ENCODE results near the gene BAZ2B. TPM values are rescaled to one million over a fixed set of nuclear protein-coding genes. Genes with fewer than 3 reads are reported as not detected.
"Not testable (repeated sequence)": the region's sequence is repeated elsewhere in the genome, so short reads cannot be mapped to it uniquely, and the experiment has no call there.

The BAZ2B gene
- total RNA-seq, 4 donors from 2014 or later: 46.8 to 72.8 (median 53.4) TPM

- 77 to 78% methylated on average over 2 of the region's 2 CpGs for WGBS, 2 donors
- DNase-seq (ENCODE audit: low spot score in 2 of 2): no peak
- intact Hi-C loops (cut with DNase I; ENCODE audit: low total_unique reads): no loop called here
Measured at GRCh38 chr2:159362816-159363251, 253.5 kb downstream of the BAZ2B start.

GRCh38 chr2:159362094-159362493 is 254.3 kb downstream of the BAZ2B start:
- no peak overlapping the region for H3K4me3 ChIP-seq (ENCODE audit: low read depth, poor library complexity, severe bottlenecking)
- no peak for DNase-seq (ENCODE audit: low spot score in 2 of 2)
- intact Hi-C loops (cut with DNase I; ENCODE audit: low total_unique reads): no loop called here
- WGBS, 2 donors: 94 to 100% methylated on average over 2 of the region's 2 CpGs
- TF ChIP-seq CTCF (IDR thresholded peaks at IDR 0.05) (no peak), POLR2A (IDR thresholded peaks at IDR 0.05) (no peak)

More at GRCh38 chr2:159362816-159363251, 253.5 kb downstream of the BAZ2B start:
- TF ChIP-seq CTCF (IDR thresholded peaks at IDR 0.05) (no peak), POLR2A (IDR thresholded peaks at IDR 0.05) (no peak)
- H3K4me3 ChIP-seq (ENCODE audit: low read depth, poor library complexity, severe bottlenecking): no peak overlapping the region

GRCh38 chr2:159361603-159362002 is 254.7 kb downstream of the BAZ2B start:
- WGBS, 2 donors: 96 to 100% methylated on average over 3 of the region's 3 CpGs
- intact Hi-C loops (cut with DNase I; ENCODE audit: low total_unique reads); H3K4me3 ChIP-seq (ENCODE audit: low read depth, poor library complexity, severe bottlenecking); DNase-seq (ENCODE audit: low spot score in 2 of 2): not testable (repeated sequence)

- WGBS, 2 donors: 95 to 96% methylated on average over 8 of the region's 8 CpGs
- TF ChIP-seq POLR2A (IDR thresholded peaks at IDR 0.05) (no peak), CTCF (IDR thresholded peaks at IDR 0.05) (no peak)
- intact Hi-C loops (cut with DNase I; ENCODE audit: low total_unique reads): no loop called here
Measured at GRCh38 chr2:159356053-159356554, 260.2 kb downstream of the BAZ2B start.

GRCh38 chr2:159351977-159352376 is 264.4 kb downstream of the BAZ2B start:
- no peak overlapping the region for H3K4me3 ChIP-seq (ENCODE audit: low read depth, poor library complexity, severe bottlenecking)
- no peak for DNase-seq (ENCODE audit: low spot score in 2 of 2)
- WGBS, 2 donors: 96 to 97% methylated on average over 3 of the region's 3 CpGs
- intact Hi-C loops (cut with DNase I; ENCODE audit: low total_unique reads): no loop called here
- TF ChIP-seq CTCF (IDR thresholded peaks at IDR 0.05) (no peak), POLR2A (IDR thresholded peaks at IDR 0.05) (no peak)

More at GRCh38 chr2:159356053-159356554, 260.2 kb downstream of the BAZ2B start:
- no peak for DNase-seq (ENCODE audit: low spot score in 2 of 2)
- no peak overlapping the region for H3K4me3 ChIP-seq (ENCODE audit: low read depth, poor library complexity, severe bottlenecking)

GRCh38 chr2:159349674-159350299 is 266.6 kb downstream of the BAZ2B start:
- no peak overlapping the region for H3K4me3 ChIP-seq (ENCODE audit: low read depth, poor library complexity, severe bottlenecking)
- no peak for DNase-seq (ENCODE audit: low spot score in 2 of 2)
- intact Hi-C loops (cut with DNase I; ENCODE audit: low total_unique reads): no loop called here
- TF ChIP-seq CTCF (IDR thresholded peaks at IDR 0.05) (no peak), POLR2A (IDR thresholded peaks at IDR 0.05) (no peak)
- 92 to 96% methylated on average over 6 of the region's 6 CpGs for WGBS, 2 donors

Data from lower leg skin (tissue), 4 donors.